Lung (tissue), 12 donors: ENCODE measurements around the gene IGHMBP2. TPM values are rescaled to one million over a fixed set of nuclear protein-coding genes. Genes with fewer than 3 reads are reported as not detected.

Experiments used
- ATAC-seq: fragments of 200-7000 bp; cut with Tn5 transposase; one replicate; pipeline ENCODE4 v1.9.1; 2020; ENCODE audit warnings: moderate number of reproducible peaks; ENCODE audit not compliant: insufficient read depth, low FRiP score
- DNase-seq, 3 donors: peaks; one replicate each; pipeline ENCODE4 v3.0.0-alpha.2; 2013 to 2017
- H3K27ac ChIP-seq, 2 donors: one replicate each; pipeline ENCODE4 v1.5.1; 2013; ENCODE audit warnings: mild to moderate bottlenecking in 2 of 2, moderate library complexity in 2 of 2, control low read depth in 1 of 2, inconsistent platforms in 1 of 2, low read depth in 1 of 2, low read length in 1 of 2
- H3K27me3 ChIP-seq, 3 donors: one replicate each; pipeline ENCODE4 v1.5.1; 2013; ENCODE audit warnings: low read length in 2 of 3; ENCODE audit not compliant: control insufficient read depth in 3 of 3, insufficient read depth in 3 of 3
- H3K36me3 ChIP-seq, 4 donors: one replicate each; pipeline ENCODE4 v1.5.1; 2013; ENCODE audit warnings: low read length in 4 of 4, mild to moderate bottlenecking in 1 of 4, moderate library complexity in 1 of 4; ENCODE audit not compliant: control insufficient read depth in 4 of 4, insufficient read depth in 4 of 4
- H3K4me1 ChIP-seq, 5 donors: one replicate each; pipeline ENCODE4 v1.5.1; 2013; ENCODE audit warnings: low read length in 5 of 5, mild to moderate bottlenecking in 2 of 5, moderate library complexity in 1 of 5; ENCODE audit not compliant: control insufficient read depth in 5 of 5, insufficient read depth in 5 of 5
- H3K4me3 ChIP-seq: one replicate; pipeline ENCODE4 v1.5.1; 2013; ENCODE audit warnings: mild to moderate bottlenecking, control low read depth, moderate library complexity
- H3K9ac ChIP-seq, 2 donors: one replicate each; pipeline ENCODE4 v1.5.1; 2013; ENCODE audit warnings: low read length in 2 of 2, control low read depth in 1 of 2; ENCODE audit not compliant: insufficient read depth in 1 of 2
- H3K9me3 ChIP-seq, 4 donors: one replicate each; pipeline ENCODE4 v1.5.1; 2013; ENCODE audit warnings: low read length in 3 of 4, mild to moderate bottlenecking in 1 of 4, moderate library complexity in 1 of 4; ENCODE audit not compliant: control insufficient read depth in 4 of 4, insufficient read depth in 3 of 4
- WGBS, 2 donors: extraction: QIAGEN DNeasy Blood & Tissue Kit; methylation state at CpG; one replicate each; pipeline ENCODE4 v1.1.7; 2013; 5-methylcytosine and 5-hydroxymethylcytosine counted together
- polyA plus RNA-seq, 2 donors: library from polyadenylated mRNA; stranded (reverse); fragments of 200-250 nt; gene quantifications; one replicate each; pipeline ENCODE4 v1.2.1, GENCODE V29; 2013
- total RNA-seq, 2 donors: library from RNA; depleted of rRNA in 1 of 2; stranded (reverse); fragments of >200 nt in 1 of 2; gene quantifications; one replicate each; pipeline ENCODE4 v1.2.1, GENCODE V29; 2014 to 2021
- TF ChIP-seq, protein P1 (sequence below): IDR thresholded peaks from 2 replicates; pipeline ENCODE4 v1.5.1; 2012; ENCODE audit warnings: mild to moderate bottlenecking; ENCODE audit errors: control extremely low read depth, extremely low read depth
- donor health status: control.
- donor health status: control.
- donor health status: Bipolar disorder and iron deficiency.
- donor health status: healthy.
- donor health status: DM: yes; HTN: yes; CAD: no.

The IGHMBP2 gene
- total and polyA plus RNA-seq, 4 donors, result 12.4 to 21.0 (median 17.6) TPM

DNA sequence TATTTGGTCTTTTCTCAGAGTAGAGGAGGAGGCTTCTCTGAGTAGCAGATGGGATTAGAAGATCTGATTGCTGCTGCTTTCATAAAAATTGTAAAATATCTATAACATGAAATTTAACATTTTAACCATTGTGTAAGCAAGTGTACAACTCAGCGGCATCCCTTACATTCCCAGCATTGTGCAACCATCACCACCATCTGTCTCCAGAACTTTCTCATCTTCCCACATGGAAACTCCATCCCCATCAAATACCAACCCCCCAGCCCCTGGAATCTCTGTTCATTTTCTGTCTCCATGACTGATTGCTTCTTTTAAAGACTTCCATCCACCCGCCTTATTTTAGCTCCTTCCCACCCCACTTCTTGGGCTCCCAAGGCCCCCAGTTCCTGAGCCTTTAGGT is 44.8 kb downstream of the IGHMBP2 start:
- Histone ChIP-seq H3K4me1 (no peaks in the 10 kb centered on the region), H3K27ac (no peak overlapping the region), H3K36me3 (no peaks in the 10 kb centered on the region), H3K9me3 (no peaks in the 10 kb centered on the region), H3K9ac (no peak overlapping the region), H3K4me3 (no peak overlapping the region), H3K27me3 (no peaks in the 10 kb centered on the region)
- 41 to 68% methylated on average over 2 of the region's 2 CpGs for WGBS, 2 donors
- TF ChIP-seq, protein P1, sequence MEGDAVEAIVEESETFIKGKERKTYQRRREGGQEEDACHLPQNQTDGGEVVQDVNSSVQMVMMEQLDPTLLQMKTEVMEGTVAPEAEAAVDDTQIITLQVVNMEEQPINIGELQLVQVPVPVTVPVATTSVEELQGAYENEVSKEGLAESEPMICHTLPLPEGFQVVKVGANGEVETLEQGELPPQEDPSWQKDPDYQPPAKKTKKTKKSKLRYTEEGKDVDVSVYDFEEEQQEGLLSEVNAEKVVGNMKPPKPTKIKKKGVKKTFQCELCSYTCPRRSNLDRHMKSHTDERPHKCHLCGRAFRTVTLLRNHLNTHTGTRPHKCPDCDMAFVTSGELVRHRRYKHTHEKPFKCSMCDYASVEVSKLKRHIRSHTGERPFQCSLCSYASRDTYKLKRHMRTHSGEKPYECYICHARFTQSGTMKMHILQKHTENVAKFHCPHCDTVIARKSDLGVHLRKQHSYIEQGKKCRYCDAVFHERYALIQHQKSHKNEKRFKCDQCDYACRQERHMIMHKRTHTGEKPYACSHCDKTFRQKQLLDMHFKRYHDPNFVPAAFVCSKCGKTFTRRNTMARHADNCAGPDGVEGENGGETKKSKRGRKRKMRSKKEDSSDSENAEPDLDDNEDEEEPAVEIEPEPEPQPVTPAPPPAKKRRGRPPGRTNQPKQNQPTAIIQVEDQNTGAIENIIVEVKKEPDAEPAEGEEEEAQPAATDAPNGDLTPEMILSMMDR, result no peak
- DNase-seq (no peak), ATAC-seq (no peak)

DNA sequence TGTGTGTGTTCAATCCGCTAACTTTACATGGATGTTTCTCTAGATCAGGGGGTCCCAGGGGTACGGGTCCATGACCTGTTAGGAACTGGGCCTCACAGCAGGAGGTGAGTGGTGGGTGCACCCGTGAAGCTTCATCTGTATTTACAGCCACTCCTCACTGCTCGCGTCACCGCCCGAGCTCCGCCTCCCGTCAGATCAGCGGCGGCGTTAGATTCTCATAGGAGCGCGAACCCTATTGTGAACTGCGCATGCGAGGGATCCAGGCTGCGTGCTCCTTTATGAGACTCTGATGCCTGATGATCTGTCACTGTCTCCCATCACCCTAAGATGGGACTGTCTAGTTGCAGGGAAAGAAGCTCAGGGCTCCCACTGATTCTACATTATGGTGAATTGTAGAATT is 45.2 kb downstream of the IGHMBP2 start:
- no peaks in the 10 kb centered on the region for H3K4me1 ChIP-seq
- no peak overlapping the region for H3K9ac ChIP-seq
- 94% methylated on average over 17 of the region's 17 CpGs for WGBS, 2 donors
- DNase-seq (no peak), ATAC-seq (no peak)
- TF ChIP-seq, protein P1, result no peak
- no peaks in the 10 kb centered on the region for H3K27me3 ChIP-seq
- H3K27ac ChIP-seq, result no peak overlapping the region
- H3K4me3 ChIP-seq, result no peak overlapping the region
- H3K9me3 ChIP-seq, result no peaks in the 10 kb centered on the region
- no peaks in the 10 kb centered on the region for H3K36me3 ChIP-seq

DNA sequence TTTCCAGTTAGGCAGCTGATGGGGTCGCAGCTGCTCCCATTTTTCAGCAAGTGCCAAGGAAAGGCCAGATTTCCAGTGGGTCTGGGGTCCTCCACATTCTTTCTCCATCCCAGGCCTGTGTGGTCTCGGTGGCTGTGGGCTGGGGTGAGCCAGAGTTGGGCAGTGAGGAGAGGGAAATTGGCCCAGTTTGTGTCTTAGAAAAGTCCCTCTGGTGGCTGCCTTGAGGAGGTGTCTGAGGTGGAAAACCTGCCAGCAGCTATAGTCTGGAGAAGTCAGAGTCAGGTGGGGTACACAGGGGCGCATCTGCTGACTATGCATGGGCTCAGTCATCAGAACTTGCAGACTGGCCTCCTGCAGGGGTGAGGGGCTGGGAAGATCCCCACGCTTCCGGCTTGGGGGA is 46.6 kb downstream of the IGHMBP2 start:
- Histone ChIP-seq H3K27ac (no peak overlapping the region), H3K9me3 (no peaks in the 10 kb centered on the region), H3K4me3 (no peak overlapping the region), H3K4me1 (peaks cover 0 to 5% (median 0%) of the 10 kb centered on the region in 5 donors), H3K27me3 (no peaks in the 10 kb centered on the region), H3K36me3 (no peaks in the 10 kb centered on the region), H3K9ac (no peak overlapping the region)
- ATAC-seq, result no peak
- WGBS, 2 donors, result 75 to 84% methylated on average over 5 of the region's 5 CpGs
- TF ChIP-seq, protein P1, result no peak
- no peak for DNase-seq

DNA sequence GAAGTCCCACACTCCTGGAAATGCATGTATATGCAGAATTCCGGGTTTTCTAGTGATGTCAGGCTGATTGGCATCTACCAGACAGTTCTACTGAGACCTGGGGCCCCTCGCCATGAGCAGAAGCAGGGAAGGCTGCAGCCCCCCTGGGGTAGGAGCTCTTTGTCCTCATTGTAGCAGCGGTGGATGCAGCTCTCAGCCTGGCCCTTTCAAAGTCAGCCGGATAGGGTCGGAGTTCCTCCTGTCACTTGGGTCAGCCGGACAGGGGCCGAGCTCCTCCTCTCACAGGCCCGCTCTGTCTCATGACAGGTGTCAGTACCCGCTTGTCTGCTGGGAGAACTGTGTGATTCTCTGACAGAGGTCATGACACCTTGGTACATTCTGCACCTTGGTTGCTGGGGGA is 47.1 kb downstream of the IGHMBP2 start:
- Histone ChIP-seq H3K4me3 (no peak overlapping the region), H3K4me1 (peaks cover 0 to 9% (median 0%) of the 10 kb centered on the region in 5 donors), H3K27me3 (no peaks in the 10 kb centered on the region), H3K9ac (no peak overlapping the region), H3K36me3 (no peaks in the 10 kb centered on the region), H3K27ac (no peak overlapping the region), H3K9me3 (no peaks in the 10 kb centered on the region)
- no peak for DNase-seq
- TF ChIP-seq, protein P1, result no peak
- 76 to 85% methylated on average over 9 of the region's 9 CpGs for WGBS, 2 donors
- no peak for ATAC-seq
